Breast epithelium (tissue), 4 donors: Measurements from ENCODE around the gene LIX1L. TPM values are rescaled to one million over a fixed set of nuclear protein-coding genes. Genes with fewer than 3 reads are reported as not detected.

Source experiments
- DNase-seq, 2 donors: peaks; one replicate each; pipeline ENCODE4 v3.0.0-alpha.2; 2019; ENCODE audit warnings: low spot score in 2 of 2
- H3K27ac ChIP-seq, 2 donors: fragments of 200-600 bp; sonication (generic) in 1 of 2; one replicate each; pipeline ENCODE4 v1.5.1; 2016 to 2019; ENCODE audit warnings: mild to moderate bottlenecking in 1 of 2
- H3K27me3 ChIP-seq, 2 donors: fragments of 200-600 bp; sonication (generic) in 1 of 2; one replicate each; pipeline versions ENCODE4 v1.5.1 to v1.6.0; 2017 to 2019; ENCODE audit warnings: control low read depth in 1 of 2, mild to moderate bottlenecking in 1 of 2
- H3K36me3 ChIP-seq: fragments of 200-600 bp; one replicate; pipeline ENCODE4 v1.5.1; 2019
- H3K4me1 ChIP-seq, 2 donors: fragments of 200-600 bp; sonication (generic); one replicate each; pipeline ENCODE4 v1.5.1; 2016 to 2019; ENCODE audit warnings: control low read depth in 1 of 2
- H3K4me3 ChIP-seq, 3 donors: fragments of 200-600 bp; sonication (generic); 1 replicate in 2 of 3; 2 replicates in 1 of 3; pipeline ENCODE4 v1.5.1; 2016 to 2019; ENCODE audit warnings: mild to moderate bottlenecking in 3 of 3, moderate library complexity in 2 of 3
- H3K9me3 ChIP-seq, 2 donors: fragments of 200-600 bp; sonication (generic) in 1 of 2; one replicate each; pipeline ENCODE4 v1.5.1; 2016 to 2019; ENCODE audit warnings: control low read depth in 1 of 2
- POLR2A ChIP-seq: fragments of 450-650 bp; IDR thresholded peaks from one replicate; pipeline ENCODE4 v1.6.1; 2016; ENCODE audit warnings: antibody characterized with exemption, mild to moderate bottlenecking, moderate library complexity
- POLR2AphosphoS5 ChIP-seq, 3 donors: sonication (generic); formaldehyde crosslinking; IDR thresholded peaks; one replicate each; pipeline ENCODE4 v1.6.1; 2017; ENCODE audit warnings: antibody characterized with exemption in 3 of 3
- intact Hi-C: fragments of 100-400 bp; cut with DNase I; formaldehyde crosslinking; loops from one replicate; pipeline ENCODE4 v1.15.1; 2023; ENCODE audit warnings: low total_unique reads
- total RNA-seq, 3 donors: library from RNA; depleted of rRNA; stranded (reverse); fragments of >200 nt; gene quantifications; one replicate each; pipeline ENCODE4 v1.1.0, GENCODE V29; 2016
- TF ChIP-seq, protein P1 (sequence below), 3 donors: fragments of 450-650 bp; IDR thresholded peaks; one replicate each; pipeline ENCODE4 v1.5.1; 2016 to 2017; ENCODE audit warnings: antibody characterized with exemption in 3 of 3, mild to moderate bottlenecking in 3 of 3, moderate library complexity in 3 of 3

The LIX1L gene
- total RNA-seq, 3 donors from 2014 or later, result 18.1 to 28.5 (median 21.8) TPM

DNA sequence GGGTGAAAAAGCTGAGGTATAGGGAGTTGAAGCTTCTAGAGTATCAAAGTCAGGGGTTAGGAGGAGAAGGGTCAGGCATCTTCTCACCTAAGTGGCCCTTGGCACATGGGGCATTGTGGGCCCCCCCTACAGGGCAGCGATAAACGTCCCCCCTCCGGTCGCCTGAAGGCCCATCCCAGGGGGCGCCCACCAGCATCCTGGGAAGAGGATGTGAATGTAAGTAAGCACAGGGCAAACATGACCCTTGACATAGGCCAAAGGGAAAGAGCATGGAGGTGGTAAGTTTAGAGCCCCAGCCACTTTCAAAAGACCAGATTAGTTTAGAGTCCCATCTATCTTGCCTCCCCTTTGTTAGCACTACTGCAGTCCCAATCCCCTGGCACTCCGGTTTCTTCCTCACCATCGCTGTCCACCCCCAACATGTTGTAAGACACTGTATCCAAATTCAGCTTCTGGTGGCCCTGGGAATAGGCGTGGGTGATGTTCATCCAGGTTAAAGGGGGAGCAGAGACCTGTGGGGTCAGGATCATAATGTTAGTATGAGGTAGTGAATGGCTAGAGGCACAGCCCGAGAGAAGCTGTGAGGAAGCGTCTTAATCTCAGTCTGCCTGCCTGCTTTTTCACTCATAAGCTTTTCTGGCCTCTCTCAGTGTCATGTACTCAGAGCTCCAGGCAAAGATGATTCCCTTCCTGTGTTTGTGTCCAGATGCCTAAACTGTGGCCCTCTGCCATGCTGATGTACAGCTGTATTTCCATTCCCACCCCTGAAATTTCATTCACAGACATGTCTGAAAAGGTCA, 50.7 kb downstream of the LIX1L start:
- H3K4me3 ChIP-seq, result no peak overlapping the region
- no peaks in the 10 kb centered on the region for H3K36me3 ChIP-seq
- no peaks in the 10 kb centered on the region for H3K9me3 ChIP-seq
- intact Hi-C loops, result no loop called here
- no peak for DNase-seq
- H3K27me3 ChIP-seq, result no peaks in the 10 kb centered on the region
- TF ChIP-seq, protein P1, sequence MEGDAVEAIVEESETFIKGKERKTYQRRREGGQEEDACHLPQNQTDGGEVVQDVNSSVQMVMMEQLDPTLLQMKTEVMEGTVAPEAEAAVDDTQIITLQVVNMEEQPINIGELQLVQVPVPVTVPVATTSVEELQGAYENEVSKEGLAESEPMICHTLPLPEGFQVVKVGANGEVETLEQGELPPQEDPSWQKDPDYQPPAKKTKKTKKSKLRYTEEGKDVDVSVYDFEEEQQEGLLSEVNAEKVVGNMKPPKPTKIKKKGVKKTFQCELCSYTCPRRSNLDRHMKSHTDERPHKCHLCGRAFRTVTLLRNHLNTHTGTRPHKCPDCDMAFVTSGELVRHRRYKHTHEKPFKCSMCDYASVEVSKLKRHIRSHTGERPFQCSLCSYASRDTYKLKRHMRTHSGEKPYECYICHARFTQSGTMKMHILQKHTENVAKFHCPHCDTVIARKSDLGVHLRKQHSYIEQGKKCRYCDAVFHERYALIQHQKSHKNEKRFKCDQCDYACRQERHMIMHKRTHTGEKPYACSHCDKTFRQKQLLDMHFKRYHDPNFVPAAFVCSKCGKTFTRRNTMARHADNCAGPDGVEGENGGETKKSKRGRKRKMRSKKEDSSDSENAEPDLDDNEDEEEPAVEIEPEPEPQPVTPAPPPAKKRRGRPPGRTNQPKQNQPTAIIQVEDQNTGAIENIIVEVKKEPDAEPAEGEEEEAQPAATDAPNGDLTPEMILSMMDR (IDR thresholded peaks at IDR 0.05), result no peak
- no peak for TF ChIP-seq POLR2AphosphoS5 (IDR thresholded peaks at IDR 0.05)
- TF ChIP-seq POLR2A, result no peak
- H3K4me1 ChIP-seq, result no peaks in the 10 kb centered on the region
- H3K27ac ChIP-seq, result peak overlapping the region in 1 of 2 donors; percentile 19

DNA sequence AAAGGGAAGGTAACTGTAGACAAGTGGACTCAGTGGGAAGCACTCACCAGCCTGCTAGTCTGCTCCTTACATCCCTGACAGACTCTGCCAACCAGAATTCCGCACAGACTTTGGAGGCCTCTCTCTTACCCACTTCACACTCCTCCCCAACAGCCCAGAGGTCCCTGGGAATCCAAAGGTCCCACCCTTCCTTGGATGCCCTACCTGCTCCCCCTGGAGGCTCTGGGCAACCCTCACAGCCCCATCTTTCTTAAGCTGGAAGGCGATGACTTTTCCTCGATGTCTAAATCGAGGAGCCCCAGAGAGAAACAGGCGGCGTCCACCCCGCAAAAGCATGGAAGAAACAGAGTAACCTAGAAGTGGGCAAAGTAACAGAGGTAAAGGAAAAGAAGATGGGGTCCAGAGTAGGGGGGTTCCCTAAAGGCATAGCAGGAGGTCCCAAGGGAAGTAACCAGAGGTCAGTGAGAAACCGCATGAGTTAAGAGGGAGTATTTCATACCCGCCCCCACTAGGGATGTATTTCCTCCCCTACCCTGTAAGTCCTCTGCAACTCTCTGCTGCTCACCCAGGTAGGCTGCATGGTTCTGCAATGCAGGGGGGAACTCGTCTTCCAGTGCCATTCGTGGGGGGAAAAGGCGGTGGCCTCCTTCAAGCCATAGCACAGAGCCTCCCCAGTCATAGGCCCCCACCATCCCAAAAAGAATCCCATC, 56.4 kb downstream of the LIX1L start:
- intact Hi-C loops, result no loop called here
- no peaks in the 10 kb centered on the region for H3K4me1 ChIP-seq

DNA sequence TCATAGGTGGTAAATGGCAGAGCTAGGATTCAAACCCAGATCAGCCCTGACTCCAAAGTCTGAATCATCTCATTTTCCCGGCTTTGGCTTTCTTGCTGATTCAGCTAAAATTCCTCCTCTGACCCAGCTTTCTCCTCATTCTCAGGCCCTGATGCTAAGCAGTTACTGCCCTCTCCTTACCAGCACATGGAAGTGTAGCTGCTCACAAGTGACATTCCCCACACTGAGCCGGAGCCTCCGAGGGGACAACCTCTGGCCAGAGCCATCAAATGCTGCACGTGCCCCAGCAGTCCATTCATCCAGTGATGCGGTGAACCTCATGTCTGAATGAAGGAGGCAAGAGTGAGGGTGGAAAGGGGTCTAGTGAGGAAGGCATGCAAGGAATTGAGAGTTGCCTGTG, 59.1 kb downstream of the LIX1L start:
- peaks cover 0 to under 1% of the 10 kb centered on the region in 2 donors for H3K4me1 ChIP-seq
- no peak overlapping the region for H3K27ac ChIP-seq
- intact Hi-C loops, result no loop called here
- no peak for DNase-seq
- no peak overlapping the region for H3K4me3 ChIP-seq
- no peaks in the 10 kb centered on the region for H3K36me3 ChIP-seq
- no peaks in the 10 kb centered on the region for H3K9me3 ChIP-seq
- no peaks in the 10 kb centered on the region for H3K27me3 ChIP-seq
- TF ChIP-seq, protein P1 (IDR thresholded peaks at IDR 0.05), result no peak
- TF ChIP-seq POLR2AphosphoS5 (IDR thresholded peaks at IDR 0.05) (no peak), POLR2A (no peak)

More for the DNA sequence above, 56.4 kb downstream of the LIX1L start:
- Histone ChIP-seq H3K4me3 (no peak overlapping the region), H3K36me3 (no peaks in the 10 kb centered on the region), H3K27me3 (no peaks in the 10 kb centered on the region), H3K27ac (no peak overlapping the region), H3K9me3 (no peaks in the 10 kb centered on the region)
- no peak for DNase-seq
- TF ChIP-seq, protein P1 (IDR thresholded peaks at IDR 0.05), result no peak
- TF ChIP-seq POLR2AphosphoS5 (IDR thresholded peaks at IDR 0.05) (no peak), POLR2A (no peak)

DNA sequence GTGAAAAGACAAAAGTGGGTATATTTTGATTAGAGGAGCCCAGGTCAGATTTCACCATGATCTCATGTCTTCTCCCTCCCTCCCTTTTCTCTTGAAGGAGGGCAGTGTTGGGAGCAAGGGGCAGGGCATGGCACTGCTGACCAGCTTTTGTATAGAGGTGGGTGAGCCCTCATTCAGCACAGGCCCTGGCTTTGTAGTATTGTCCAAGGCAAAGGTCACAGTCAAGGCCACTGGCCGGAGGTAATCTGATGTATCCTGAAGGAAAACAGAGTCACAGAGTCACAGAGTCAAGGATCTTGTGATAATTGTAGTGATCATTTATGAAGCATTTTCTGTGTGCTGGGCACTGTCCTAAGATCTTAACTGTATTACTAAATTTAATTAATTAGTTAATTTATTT, 59.8 kb downstream of the LIX1L start:
- DNase-seq, result no peak
- Histone ChIP-seq H3K27me3 (no peaks in the 10 kb centered on the region), H3K36me3 (no peaks in the 10 kb centered on the region), H3K4me3 (no peak overlapping the region), H3K9me3 (no peaks in the 10 kb centered on the region), H3K4me1 (peaks cover 1 to 8% of the 10 kb centered on the region in 2 donors), H3K27ac (no peak overlapping the region)
- intact Hi-C loops, result no loop called here
- TF ChIP-seq POLR2AphosphoS5 (IDR thresholded peaks at IDR 0.05) (no peak), POLR2A (no peak)
- TF ChIP-seq, protein P1 (IDR thresholded peaks at IDR 0.05), result no peak

DNA sequence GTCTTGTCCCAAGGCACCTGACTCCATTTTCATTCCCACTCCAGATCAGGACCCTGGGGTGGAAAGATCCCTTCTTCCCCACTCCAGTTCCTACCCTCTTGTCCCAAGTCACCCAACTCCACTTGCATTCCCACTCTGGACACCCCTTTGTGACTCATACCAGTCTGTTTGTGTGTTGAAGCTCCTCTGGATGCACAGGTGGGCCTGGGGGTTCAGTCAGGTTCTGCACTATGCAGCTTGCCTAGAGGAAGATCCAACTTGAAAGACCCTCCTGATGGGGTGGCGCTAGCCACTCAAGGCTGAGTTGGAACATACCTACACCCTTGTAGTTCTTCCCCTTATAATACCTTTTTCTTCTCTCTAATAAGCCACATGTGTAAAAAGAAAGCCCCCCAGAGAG, 62.3 kb downstream of the LIX1L start:
- TF ChIP-seq POLR2AphosphoS5 (IDR thresholded peaks at IDR 0.05), result no peak
- TF ChIP-seq POLR2A, result no peak
- TF ChIP-seq, protein P1 (IDR thresholded peaks at IDR 0.05), result no peak
- no peak for DNase-seq
- intact Hi-C loops, result no loop called here
- Histone ChIP-seq H3K27ac (peak overlapping the region in 1 of 2 donors; percentile 23), H3K4me1 (peaks cover 7 to 24% of the 10 kb centered on the region in 2 donors), H3K27me3 (no peaks in the 10 kb centered on the region), H3K4me3 (no peak overlapping the region), H3K9me3 (no peaks in the 10 kb centered on the region), H3K36me3 (no peaks in the 10 kb centered on the region)
